GM12891 (cell line): Measurements from ENCODE around the gene HDAC9.
"Not testable (repeated sequence)": the region's sequence is repeated elsewhere in the genome, so short reads cannot be mapped to it uniquely, and the experiment has no call there.

Experiments used
- DNase-seq: peaks from one replicate; pipeline ENCODE4 v3.0.0; 2011; ENCODE audit warnings: low spot score; ENCODE audit not compliant: insufficient read length
- FAIRE-seq: peaks from 2 replicates; lab custom pipeline; 2011; peaks lifted over from hg19 to GRCh38; lab: Jason Lieb, UNC
- PAX5 ChIP-seq: IDR thresholded peaks from 2 replicates; pipeline ENCODE4 v1.6.1; 2011; ENCODE audit warnings: low read length, moderate library complexity, mild to moderate bottlenecking; ENCODE audit not compliant: insufficient read depth, severe bottlenecking
- POLR2A ChIP-seq: IDR thresholded peaks from 2 replicates; pipeline ENCODE4 v1.6.1; 2011; ENCODE audit warnings: low read depth, low read length, control low read depth
- POLR2AphosphoS5 ChIP-seq: IDR thresholded peaks from 2 replicates; pipeline ENCODE4 v1.6.1; 2011; ENCODE audit warnings: low read depth, low read length, control low read depth
- POU2F2 ChIP-seq: IDR thresholded peaks from 2 replicates; pipeline ENCODE4 v1.6.1; 2011; ENCODE audit warnings: low read depth, mild to moderate bottlenecking, control low read depth, low read length, moderate library complexity
- SPI1 ChIP-seq: IDR thresholded peaks from 2 replicates; pipeline ENCODE4 v1.6.1; 2011; ENCODE audit warnings: low read depth, low read length, control low read depth
- TAF1 ChIP-seq: IDR thresholded peaks from 2 replicates; pipeline ENCODE4 v1.6.1; 2011; ENCODE audit warnings: low read depth, low read length, control low read depth

HDAC9 gene

GRCh38 chr7:18940593-18941134 lies 445.1 kb downstream of the HDAC9 start:
- TF ChIP-seq TAF1 = no peak
- no peak for TF ChIP-seq POLR2AphosphoS5
- TF ChIP-seq POLR2A = no peak
- TF ChIP-seq PAX5 = no peak
- DNase-seq (no peak), FAIRE-seq (no peak)

GRCh38 chr7:18941207-18941606 lies 445.7 kb downstream of the HDAC9 start:
- TF ChIP-seq POLR2A = no peak
- TF ChIP-seq TAF1 = no peak
- TF ChIP-seq POLR2AphosphoS5 = no peak
- no peak for TF ChIP-seq SPI1
- TF ChIP-seq PAX5 = no peak
- TF ChIP-seq POU2F2 = no peak
- FAIRE-seq = no peak
- no peak for DNase-seq

GRCh38 chr7:18948521-18948920 lies 453.0 kb downstream of the HDAC9 start:
- no peak for DNase-seq
- FAIRE-seq = no peak
- TF ChIP-seq PAX5 = no peak
- no peak for TF ChIP-seq POU2F2
- no peak for TF ChIP-seq SPI1
- no peak for TF ChIP-seq TAF1
- no peak for TF ChIP-seq POLR2AphosphoS5
- no peak for TF ChIP-seq POLR2A

- no peak for DNase-seq
- TF ChIP-seq PAX5 (no peak), POLR2A (no peak), POLR2AphosphoS5 (no peak), SPI1 (no peak)
- FAIRE-seq = no peak
Observed at GRCh38 chr7:18952846-18953245, 457.3 kb downstream of the HDAC9 start.

- no peak for DNase-seq
- FAIRE-seq = no peak
- no peak for TF ChIP-seq SPI1
- TF ChIP-seq POLR2AphosphoS5 = no peak
- TF ChIP-seq TAF1 = no peak
Observed at GRCh38 chr7:18958627-18959026, 463.1 kb downstream of the HDAC9 start.

- TF ChIP-seq TAF1 (no peak), SPI1 (no peak), POLR2A (no peak), POLR2AphosphoS5 (no peak), PAX5 (no peak), POU2F2 (no peak)
- no peak for DNase-seq
- FAIRE-seq = no peak
Observed at GRCh38 chr7:18960725-18961124, 465.2 kb downstream of the HDAC9 start.

GRCh38 chr7:18962031-18962430 lies 466.5 kb downstream of the HDAC9 start:
- FAIRE-seq = no peak
- no peak for DNase-seq
- no peak for TF ChIP-seq POLR2A
- no peak for TF ChIP-seq SPI1
- no peak for TF ChIP-seq POU2F2
- no peak for TF ChIP-seq POLR2AphosphoS5
- TF ChIP-seq PAX5 = no peak

DNA sequence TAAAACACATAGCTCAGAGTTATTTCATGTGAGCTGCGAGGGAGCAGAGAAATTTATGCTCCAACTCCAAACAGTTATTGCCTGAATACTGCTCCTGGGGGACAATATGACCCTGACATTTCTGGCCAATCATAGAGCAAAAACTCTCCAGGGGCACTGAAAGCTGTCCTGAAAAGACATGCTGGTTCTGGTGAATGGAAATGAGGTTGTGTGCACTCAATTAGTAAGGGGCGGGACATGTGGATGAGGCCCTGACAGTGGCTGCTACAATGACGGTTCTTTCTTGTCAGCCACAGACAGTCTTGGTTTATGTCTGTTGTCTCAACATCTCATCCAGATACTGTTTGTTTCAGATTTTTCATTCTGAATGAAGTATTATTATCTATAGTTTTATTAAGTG lies 470.1 kb downstream of the HDAC9 start:
- TF ChIP-seq POU2F2 (no peak), PAX5 (no peak), SPI1 (no peak), POLR2A (no peak), TAF1 (no peak), POLR2AphosphoS5 (no peak)
- DNase-seq = no peak
- no peak for FAIRE-seq

GRCh38 chr7:18967755-18968154 lies 472.2 kb downstream of the HDAC9 start:
- DNase-seq, FAIRE-seq: not testable (repeated sequence)

DNA sequence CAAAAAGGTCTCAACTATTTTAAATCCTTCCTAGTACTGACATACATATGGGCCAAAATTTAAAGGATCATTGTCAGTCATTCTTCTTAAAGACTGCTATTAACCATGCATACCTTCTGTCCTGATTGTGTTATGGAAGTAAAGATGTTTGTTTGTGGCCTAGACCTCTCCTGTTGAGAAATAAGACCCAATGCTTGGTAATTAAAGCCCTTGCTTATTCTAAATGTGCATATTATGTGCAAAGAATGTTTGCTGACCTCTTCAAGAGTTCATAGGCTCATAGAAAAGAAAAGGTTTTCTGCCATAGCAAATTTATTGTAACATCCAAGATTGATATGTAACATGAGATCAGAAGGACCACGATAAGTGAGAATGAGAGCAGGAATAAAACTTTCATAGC lies 476.3 kb downstream of the HDAC9 start:
- TF ChIP-seq TAF1 (no peak), POU2F2 (no peak), POLR2AphosphoS5 (no peak), POLR2A (no peak), PAX5 (no peak), SPI1 (no peak)
- FAIRE-seq (no peak), DNase-seq (no peak)

DNA sequence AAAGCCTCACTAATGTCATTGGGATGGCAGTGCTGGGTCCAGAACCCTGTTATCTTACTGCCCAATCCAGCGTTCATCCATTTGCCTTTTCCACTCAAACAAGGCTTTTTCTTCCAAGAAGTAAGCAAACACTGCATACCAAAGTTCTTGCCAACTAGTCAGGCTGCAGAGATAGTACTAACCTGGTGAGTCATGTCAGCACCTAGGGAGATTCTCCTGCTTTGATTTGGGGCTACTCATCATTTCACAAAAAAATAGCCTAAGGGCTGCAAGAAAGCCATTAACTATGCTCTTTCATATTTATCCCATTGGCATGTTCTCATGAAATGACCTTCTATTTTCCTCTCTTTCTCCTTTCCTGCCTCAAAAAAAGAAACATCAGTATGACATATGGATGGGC lies 479.3 kb downstream of the HDAC9 start:
- no peak for DNase-seq
- FAIRE-seq = no peak
- TF ChIP-seq TAF1 (no peak), PAX5 (no peak), POLR2A (no peak), POLR2AphosphoS5 (no peak), SPI1 (no peak), POU2F2 (no peak)
